GM06990 (cell line): ENCODE data around the gene LLGL1.

Experiments used
- DNase-seq: peaks from one replicate; pipeline ENCODE4 v3.0.0-alpha.2; 2011; ENCODE audit not compliant: insufficient read length; ENCODE audit errors: extremely low read depth
- H3K27me3 ChIP-seq: replicated peaks from 2 replicates; pipeline ENCODE4 v1.6.0; 2011; ENCODE audit warnings: low read length; ENCODE audit not compliant: control insufficient read depth, insufficient read depth
- H3K36me3 ChIP-seq: 2 replicates; pipeline ENCODE4 v1.5.1; 2011; ENCODE audit warnings: low read length; ENCODE audit not compliant: control insufficient read depth, insufficient read depth
- H3K4me3 ChIP-seq: replicated peaks from 2 replicates; pipeline ENCODE4 v1.5.1; 2011; ENCODE audit warnings: low read depth, mild to moderate bottlenecking, control low read depth, low read length
- TF ChIP-seq, protein P1 (sequence below): IDR thresholded peaks from 2 replicates; pipeline ENCODE4 v1.5.1; 2011; ENCODE audit warnings: low read length, control low read depth, mild to moderate bottlenecking, inconsistent platforms; ENCODE audit not compliant: insufficient read depth, poor library complexity, severe bottlenecking

LLGL1 gene

GRCh38 chr17:18229254-18229653 lies 3.8 kb downstream of the LLGL1 start:
- TF ChIP-seq, protein P1, sequence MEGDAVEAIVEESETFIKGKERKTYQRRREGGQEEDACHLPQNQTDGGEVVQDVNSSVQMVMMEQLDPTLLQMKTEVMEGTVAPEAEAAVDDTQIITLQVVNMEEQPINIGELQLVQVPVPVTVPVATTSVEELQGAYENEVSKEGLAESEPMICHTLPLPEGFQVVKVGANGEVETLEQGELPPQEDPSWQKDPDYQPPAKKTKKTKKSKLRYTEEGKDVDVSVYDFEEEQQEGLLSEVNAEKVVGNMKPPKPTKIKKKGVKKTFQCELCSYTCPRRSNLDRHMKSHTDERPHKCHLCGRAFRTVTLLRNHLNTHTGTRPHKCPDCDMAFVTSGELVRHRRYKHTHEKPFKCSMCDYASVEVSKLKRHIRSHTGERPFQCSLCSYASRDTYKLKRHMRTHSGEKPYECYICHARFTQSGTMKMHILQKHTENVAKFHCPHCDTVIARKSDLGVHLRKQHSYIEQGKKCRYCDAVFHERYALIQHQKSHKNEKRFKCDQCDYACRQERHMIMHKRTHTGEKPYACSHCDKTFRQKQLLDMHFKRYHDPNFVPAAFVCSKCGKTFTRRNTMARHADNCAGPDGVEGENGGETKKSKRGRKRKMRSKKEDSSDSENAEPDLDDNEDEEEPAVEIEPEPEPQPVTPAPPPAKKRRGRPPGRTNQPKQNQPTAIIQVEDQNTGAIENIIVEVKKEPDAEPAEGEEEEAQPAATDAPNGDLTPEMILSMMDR, result no peak

GRCh38 chr17:18229771-18230170 lies 4.3 kb downstream of the LLGL1 start:
- Histone ChIP-seq H3K27me3 (no peaks in the 10 kb centered on the region), H3K36me3 (no peaks in the 10 kb centered on the region), H3K4me3 (no peak overlapping the region)
- no peak for DNase-seq
- TF ChIP-seq, protein P1, result no peak

More at GRCh38 chr17:18229254-18229653, 3.8 kb downstream of the LLGL1 start:
- DNase-seq, result no peak
- H3K36me3 ChIP-seq, result no peaks in the 10 kb centered on the region
- H3K27me3 ChIP-seq, result no peaks in the 10 kb centered on the region
- H3K4me3 ChIP-seq, result no peak overlapping the region

DNA sequence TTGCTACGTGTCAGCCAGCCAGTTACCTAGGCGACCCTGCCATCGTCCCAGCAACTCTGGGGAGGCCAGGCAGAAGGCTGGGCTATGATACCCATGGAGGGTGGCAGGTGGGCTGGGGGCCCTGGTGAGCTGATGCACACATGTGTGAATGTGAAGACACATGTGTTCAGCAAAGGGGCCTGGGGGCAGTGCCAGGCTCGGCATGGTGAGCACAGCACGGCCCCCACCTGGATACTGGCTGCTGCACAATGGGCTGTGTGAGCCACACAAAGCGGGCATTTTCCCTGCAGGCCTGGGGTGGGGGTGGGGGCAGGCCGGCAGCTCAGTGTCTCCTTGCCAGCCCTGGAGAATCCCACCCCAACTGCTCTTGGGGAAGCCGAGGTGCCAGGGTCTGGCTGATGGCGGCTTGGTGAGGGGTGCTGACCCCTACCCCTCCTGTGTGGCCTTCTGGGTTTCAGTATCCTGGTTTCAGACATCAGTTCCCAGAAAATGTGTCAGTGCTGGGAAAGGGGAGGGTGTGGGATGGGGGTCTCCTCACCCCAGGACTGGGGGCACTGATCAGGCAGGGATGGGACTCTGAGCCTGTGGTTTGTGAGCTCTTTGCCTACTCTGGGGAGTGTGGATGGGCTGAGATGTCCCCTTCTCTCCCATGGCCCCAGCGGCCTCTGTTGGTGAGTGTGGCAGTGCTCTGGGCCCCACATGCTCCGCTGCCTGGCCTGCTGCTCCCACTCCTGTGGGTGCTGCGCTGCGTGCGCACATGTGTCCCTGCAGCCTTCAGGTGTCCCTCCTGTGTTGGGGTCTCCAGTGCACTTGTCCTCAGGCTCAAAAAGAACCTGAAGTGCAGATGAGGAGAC lies 5.1 kb downstream of the LLGL1 start:
- no peak for DNase-seq
- H3K27me3 ChIP-seq, result no peaks in the 10 kb centered on the region
- H3K4me3 ChIP-seq, result no peak overlapping the region
- H3K36me3 ChIP-seq, result no peaks in the 10 kb centered on the region
- TF ChIP-seq, protein P1, result no peak

- DNase-seq, result no peak
- no peaks in the 10 kb centered on the region for H3K36me3 ChIP-seq
Measured at GRCh38 chr17:18231164-18231563, 5.7 kb downstream of the LLGL1 start.

DNA sequence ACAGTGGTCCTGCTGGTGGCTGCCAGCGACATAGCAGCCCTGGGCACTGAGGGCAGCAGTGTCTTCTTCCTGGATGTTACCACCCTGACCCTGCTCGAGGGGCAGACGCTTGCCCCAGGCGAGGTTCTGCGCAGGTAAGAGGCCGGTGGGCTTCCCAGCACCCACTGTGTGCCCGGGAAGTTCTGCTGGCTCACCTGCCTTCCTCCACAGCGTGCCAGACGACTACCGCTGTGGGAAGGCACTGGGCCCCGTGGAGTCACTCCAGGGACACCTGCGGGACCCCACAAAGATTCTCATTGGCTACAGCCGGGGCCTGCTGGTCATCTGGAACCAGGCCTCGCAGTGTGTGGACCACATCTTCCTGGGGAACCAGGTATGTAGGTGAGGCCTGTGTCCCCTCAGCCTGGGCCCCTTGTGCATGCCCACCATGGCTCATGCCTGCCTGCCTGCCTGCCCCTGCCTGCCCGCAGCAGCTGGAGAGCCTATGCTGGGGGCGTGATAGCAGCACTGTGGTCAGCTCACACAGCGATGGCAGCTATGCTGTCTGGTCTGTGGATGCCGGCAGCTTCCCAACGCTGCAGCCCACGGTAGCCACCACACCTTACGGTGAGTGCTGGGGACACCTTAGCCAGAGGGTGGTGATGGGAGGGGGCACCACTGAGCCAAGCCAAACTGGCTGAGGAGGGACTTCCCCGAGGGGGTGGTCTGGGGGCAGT lies 8.5 kb downstream of the LLGL1 start:
- TF ChIP-seq, protein P1, result no peak
- no peaks in the 10 kb centered on the region for H3K36me3 ChIP-seq
- no peak for DNase-seq

More at GRCh38 chr17:18231164-18231563, 5.7 kb downstream of the LLGL1 start:
- Histone ChIP-seq H3K4me3 (no peak overlapping the region), H3K27me3 (no peaks in the 10 kb centered on the region)
- TF ChIP-seq, protein P1, result no peak

More for the DNA sequence above, 8.5 kb downstream of the LLGL1 start:
- no peak overlapping the region for H3K4me3 ChIP-seq
- H3K27me3 ChIP-seq, result no peaks in the 10 kb centered on the region
